GM18861 (cell line): Measurements from ENCODE around the gene CARNS1.
"Not testable (repeated sequence)": the region's sequence is repeated elsewhere in the genome, so short reads cannot be mapped to it uniquely, and the experiment has no call there.

Experiments used
- ATAC-seq: cut with Tn5 transposase; IDR thresholded peaks from one replicate; pipeline ENCODE4 v1.9.1; 2021; ENCODE audit not compliant: unreplicated experiment

The CARNS1 gene

GRCh38 chr11:67464411-67465188 is 49.1 kb downstream of the CARNS1 start:
- peak; percentile 39 for ATAC-seq

DNA sequence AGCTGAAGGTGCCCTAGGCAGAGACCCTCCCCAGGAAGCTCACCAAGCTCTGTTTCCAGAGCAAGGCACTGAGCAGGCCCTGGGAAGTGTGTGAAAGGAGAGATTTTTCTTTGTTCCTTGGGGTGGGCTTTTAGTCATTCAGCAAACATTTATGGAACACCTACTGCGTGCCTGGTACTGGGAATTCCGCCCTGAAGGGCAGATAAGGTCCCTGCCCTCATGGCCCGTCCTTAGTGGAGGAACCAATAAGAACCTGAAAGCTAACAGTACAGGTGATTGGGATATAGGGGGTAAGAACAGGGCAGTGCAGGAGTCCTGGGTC is 49.7 kb downstream of the CARNS1 start:
- ATAC-seq: no peak

- not testable (repeated sequence) for ATAC-seq
These were observed 50.1 kb downstream of the CARNS1 start for GRCh38 chr11:67465530-67465929.

DNA sequence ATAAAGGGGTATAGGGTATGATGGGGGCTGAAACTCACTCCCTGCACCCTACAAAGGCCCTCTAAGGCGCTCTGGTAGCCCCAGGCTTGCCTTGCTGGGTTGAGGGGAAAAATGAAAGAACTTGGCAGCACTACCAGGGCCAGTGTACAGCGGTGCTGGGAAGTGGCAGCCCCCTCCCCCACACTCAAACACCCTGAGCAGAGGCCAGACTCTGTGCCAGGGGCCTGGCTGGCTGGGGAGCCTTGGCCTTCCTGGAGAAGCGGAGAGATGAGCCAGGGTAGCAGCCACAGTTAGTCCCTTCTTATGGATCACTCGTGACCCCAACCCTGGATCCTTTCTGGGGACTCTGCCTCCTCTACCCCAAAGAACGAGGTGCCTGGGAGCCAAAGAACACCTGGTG is 50.9 kb downstream of the CARNS1 start:
- ATAC-seq: no peak

- ATAC-seq: no peak
These were observed 51.7 kb downstream of the CARNS1 start for GRCh38 chr11:67466962-67467771.

- ATAC-seq: no peak
These were observed 52.6 kb downstream of the CARNS1 start for GRCh38 chr11:67468056-67468455.

DNA sequence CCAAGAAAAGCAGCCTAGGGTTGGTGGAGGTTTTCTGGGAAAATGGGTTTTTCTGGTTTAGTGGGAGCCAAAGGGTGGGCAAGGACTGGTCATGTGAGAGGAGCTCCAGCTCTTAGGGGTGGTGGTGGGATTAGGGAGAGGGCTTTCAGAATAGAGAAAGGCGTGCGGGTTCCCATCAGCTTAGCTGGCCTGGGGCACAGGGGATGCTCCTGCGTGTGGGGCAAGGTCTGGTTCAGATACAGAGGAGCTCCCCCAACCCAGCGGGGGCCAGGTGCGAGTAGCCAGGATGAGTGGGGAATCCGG is 52.9 kb downstream of the CARNS1 start:
- no peak for ATAC-seq

GRCh38 chr11:67468759-67469507 is 53.5 kb downstream of the CARNS1 start, which contains the start of gene TMEM134:
Gene TMEM134 (minus strand): TSS chr11:67469251. CDS start chr11:67469192, 59 bp downstream.
- peak; percentile 51 for ATAC-seq

DNA sequence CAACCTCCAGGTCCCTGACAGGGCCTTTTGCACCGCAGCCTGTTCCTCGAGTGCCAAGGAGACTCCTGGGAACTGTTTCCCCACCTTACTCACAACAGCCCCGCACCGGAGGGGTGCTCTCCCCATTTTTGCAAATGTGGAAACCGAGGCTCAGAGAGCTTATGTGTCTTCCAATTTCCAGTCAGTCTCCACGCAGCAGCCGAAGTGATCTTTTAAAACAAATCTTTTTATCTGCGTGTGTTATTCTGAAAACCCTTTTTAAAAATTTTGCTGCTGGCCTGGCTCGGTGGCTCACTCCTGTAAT is 54.0 kb downstream of the CARNS1 start:
- ATAC-seq: no peak

DNA sequence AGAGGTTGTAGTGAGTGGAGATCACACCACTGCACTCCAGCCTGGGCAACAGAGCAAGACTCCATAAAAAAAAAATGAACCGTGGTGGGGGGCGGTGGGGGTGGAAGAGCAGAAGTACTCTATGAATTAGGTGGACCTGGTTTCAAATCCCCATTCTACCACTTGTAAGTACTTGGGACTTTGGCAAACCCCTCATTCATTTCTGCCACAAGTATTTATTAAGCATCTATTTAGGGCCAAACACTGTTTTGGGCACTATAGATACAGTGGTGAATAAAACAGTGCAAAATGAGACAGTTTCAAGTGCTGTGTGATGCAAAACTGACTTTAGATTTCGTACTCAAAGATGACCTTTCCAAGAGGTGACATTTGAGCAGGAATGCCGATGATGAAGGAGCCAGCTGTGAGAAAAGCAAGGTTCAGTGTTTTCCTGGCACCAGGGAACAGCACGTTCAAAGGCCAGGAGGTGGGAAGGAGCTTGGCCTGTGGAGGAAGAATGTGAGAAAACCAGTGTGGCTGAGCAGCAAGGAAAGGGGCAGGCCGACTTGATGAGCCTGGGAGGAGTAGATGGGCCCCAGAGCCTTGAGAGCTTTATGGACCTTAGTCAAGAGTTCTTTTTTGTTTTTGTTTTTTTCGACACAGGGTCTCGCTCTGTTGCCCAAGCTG is 55.0 kb downstream of the CARNS1 start:
- no peak for ATAC-seq

GRCh38 chr11:67472882-67473281 is 57.4 kb downstream of the CARNS1 start:
- ATAC-seq: no peak
